GM15510 (cell line): ENCODE results near the gene SHISAL2A.

ENCODE experiments used
- POLR2A ChIP-seq: IDR thresholded peaks from 3 replicates; pipeline ENCODE4 v1.6.1; 2011; ENCODE audit warnings: borderline replicate concordance; ENCODE audit not compliant: insufficient read length; ENCODE audit errors: extremely low read depth

SHISAL2A gene

GRCh38 chr1:52632732-52633290, at the start of gene SHISAL2A:
Gene SHISAL2A (plus strand): TSS chr1:52633168. CDS start chr1:52633494, 326 bp downstream.
- TF ChIP-seq POLR2A = no peak

GRCh38 chr1:52585474-52585873, 47.5 kb upstream of the SHISAL2A start:
- TF ChIP-seq POLR2A = no peak

DNA sequence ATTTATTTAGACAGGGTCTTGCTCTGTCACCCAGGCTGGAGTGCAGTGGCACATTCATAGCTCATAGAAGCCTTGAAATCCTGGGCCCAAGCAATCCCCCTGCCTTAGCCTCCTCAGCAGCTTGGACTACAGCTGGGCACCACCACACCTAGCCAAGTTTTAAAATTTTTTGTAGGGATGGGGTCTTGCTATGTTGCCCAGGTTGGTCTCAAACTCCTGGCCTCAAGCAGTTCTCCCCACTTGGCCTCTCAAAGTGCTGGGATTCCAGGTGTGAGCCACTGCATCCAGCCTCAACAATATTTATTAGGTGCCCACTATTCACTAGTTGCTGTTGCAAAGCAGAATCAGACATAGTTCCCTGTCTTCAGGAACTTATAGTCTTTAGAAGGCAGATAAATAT, 44.9 kb upstream of the SHISAL2A start:
- TF ChIP-seq POLR2A = no peak

GRCh38 chr1:52588535-52588934, 44.4 kb upstream of the SHISAL2A start:
- no peak for TF ChIP-seq POLR2A

DNA sequence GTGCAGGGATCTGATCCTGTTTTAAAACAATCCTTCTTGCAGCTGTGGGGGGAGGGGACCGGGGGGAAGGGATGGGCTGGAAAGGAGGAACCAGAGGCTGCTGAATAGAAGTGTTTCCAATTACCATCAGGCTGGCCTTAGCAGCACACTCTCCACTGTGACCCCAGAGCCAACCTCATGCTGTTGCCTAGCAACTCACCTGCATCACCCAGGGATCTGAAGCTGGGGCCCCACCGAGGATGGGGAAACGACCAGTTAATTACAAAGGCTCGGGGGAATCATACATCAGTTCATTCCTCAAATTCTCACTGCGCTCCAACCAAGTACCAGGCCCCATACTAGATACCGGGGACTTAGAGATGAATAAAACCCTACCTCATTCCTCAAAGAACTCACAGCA, 42.7 kb upstream of the SHISAL2A start:
- no peak for TF ChIP-seq POLR2A

DNA sequence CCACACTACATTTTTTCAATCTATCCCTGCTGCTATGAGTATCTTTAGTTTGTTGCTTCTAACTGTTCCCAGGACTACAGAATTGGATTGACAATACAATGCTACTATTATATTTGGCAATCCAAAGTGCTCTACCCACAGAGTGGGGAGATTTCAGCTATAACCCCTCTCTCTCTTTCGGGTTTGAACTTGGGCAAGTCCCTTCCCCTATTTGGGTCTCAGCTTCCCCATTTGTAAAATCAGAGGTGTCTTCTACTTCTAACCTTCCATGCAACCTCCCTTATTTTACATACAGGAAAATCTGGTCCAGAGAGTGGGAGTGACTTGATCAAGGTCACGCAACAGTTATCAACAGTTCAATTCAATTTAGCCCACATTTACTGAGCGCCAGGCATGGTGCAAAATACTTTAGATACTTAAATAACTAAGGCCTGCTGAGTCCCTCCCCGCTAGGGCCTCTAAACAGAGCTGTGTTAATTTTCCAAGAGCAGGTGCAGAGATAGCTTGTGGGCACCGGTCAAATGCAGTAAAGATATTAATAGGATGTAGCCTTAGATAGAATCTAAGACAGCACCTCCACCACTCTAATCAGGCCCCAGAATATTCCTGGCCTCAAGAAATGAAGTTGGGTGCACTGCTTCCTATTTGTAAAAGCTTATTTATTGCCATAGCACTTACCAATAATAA, 40.2 kb upstream of the SHISAL2A start:
- no peak for TF ChIP-seq POLR2A

DNA sequence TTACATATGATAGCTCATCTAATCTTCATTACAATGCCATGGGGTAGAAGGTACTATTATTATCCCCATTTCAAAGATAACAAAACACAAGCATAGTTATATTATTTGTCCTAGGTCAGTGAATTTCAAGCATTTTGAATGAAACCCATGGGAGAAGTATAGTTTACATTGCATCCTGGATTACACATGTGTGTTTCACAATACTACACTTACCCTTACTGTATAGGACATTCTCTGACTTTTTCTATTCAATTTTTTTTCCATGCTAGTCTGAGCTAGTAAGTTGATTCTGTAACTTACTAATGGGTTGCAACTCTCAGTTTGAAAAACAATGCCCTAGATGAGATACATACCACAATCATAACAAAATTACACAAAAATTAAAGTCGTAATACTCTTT, 39.5 kb upstream of the SHISAL2A start:
- no peak for TF ChIP-seq POLR2A

DNA sequence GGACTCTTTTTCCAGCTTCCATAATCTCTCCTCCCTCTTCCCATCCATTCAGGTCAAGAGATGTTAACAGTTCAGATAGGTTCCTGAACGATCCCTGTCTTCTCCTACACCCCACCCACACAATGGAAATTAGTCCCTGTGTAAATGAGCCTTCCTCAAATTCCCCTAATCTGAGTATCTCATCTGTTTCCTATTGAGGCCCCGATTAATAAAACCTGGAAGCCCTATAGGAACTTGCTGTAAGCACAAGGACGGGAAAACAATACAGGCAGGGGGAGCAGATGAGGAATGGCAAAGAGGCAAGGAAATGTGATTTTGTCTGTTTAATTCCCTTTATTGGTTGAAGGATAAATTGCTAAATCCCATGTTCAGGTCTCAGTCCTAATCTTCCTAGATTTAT, 37.9 kb upstream of the SHISAL2A start:
- no peak for TF ChIP-seq POLR2A

DNA sequence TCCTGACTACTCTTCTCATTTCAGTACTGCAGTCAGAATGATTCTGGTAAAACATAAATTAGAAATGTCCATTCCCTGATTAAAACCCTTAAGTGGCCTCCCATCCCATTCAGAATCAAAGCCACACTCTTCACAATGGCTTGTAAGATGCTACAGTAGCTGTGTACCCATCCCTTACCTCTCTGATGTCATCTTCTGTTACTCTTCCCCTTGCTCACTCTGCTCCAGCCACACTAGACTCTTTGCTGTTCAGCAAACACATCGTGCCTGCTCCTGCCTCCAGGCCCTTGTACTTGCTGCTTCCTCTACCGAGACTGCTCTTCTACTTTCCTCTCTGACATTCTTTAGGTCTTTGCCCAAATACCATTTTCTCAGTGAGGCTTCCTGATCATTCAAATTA, 35.1 kb upstream of the SHISAL2A start:
- TF ChIP-seq POLR2A = no peak

DNA sequence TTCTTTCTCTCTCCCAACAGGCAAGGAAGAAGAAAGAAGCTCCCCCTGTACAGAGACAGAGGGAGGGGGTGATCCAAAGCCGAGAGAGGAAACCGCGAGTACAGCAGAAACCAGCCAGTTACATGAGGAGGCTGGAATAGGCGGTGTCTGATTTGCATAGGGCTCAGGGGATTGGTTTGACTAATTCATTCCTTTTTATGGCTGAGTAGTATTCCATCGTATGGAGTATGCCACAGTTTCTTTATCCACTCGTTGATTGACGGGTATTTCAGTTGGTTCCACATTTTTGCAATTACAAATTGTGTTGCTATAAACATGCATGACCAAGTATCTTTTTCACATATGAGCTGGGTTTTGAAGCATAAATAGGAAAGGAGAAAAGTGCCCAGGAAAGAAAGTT, 34.2 kb upstream of the SHISAL2A start:
- TF ChIP-seq POLR2A = no peak

- no peak for TF ChIP-seq POLR2A
Observed at GRCh38 chr1:52599236-52599635, 33.7 kb upstream of the SHISAL2A start.

GRCh38 chr1:52600533-52601179, 32.3 kb upstream of the SHISAL2A start:
- TF ChIP-seq POLR2A = no peak

GRCh38 chr1:52601519-52601918, 31.4 kb upstream of the SHISAL2A start:
- no peak for TF ChIP-seq POLR2A

GRCh38 chr1:52601991-52602855, 30.7 kb upstream of the SHISAL2A start, which contains the start of gene GPX7:
Gene GPX7 (plus strand): TSS chr1:52602371. CDS start chr1:52602410, 39 bp downstream.
- peak; percentile 37 for TF ChIP-seq POLR2A

- TF ChIP-seq POLR2A = no peak
Observed at GRCh38 chr1:52602856-52603600, 29.9 kb upstream of the SHISAL2A start.

DNA sequence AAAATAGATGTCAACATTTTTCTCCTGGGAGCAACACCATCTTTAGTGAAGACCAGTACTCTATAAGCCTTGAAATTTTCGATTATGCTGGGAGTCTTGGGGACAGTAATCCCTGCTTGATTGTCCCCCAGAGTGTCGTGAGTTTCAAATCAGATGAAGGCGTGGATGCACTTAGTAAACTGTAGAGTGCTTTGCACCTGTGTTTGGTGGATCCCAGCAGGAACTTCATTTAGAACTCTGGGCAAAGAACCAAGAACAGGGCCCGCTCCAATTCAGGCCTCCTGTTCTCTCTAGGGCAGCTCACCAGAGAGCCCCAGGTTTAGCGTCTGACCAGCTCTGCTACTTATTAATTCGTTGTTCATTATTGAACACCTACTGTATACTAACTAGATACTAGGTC, 29.3 kb upstream of the SHISAL2A start:
- no peak for TF ChIP-seq POLR2A
